Measurements from ENCODE around the gene STPG2. TPM values are rescaled to one million over a fixed set of nuclear protein-coding genes. Genes with fewer than 3 reads are reported as not detected.

STPG2 gene
- total RNA-seq, 3 donors from 2014 or later (not counting 1 experiment from before 2014, with no cell fraction given), result 0.23 TPM; not detected in 2

DNA sequence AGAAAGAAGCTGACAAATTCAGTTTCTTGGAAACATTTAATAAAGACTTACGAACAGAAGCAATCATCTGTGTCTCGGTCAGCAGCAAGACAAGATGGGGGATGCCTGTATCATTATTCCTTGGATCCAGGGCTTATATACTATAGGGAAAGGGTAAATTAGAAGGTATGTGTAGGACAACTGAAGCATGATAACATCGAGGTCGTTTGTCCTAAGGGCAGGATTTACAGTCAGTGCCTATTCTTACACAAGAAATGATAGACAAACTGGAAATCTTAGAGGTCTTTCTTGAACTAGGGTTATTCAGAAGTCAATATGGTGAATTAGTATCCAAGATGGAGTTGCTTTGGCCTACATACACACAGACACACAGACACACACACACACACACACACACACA lies 553.0 kb downstream of the STPG2 start:
- Mint-ChIP-seq H3K9me3 (peaks cover 15 to 18% of the 10 kb centered on the region in 2 donors), H3K4me1 (no peaks in the 10 kb centered on the region), H3K36me3 (peaks cover 15% of the 10 kb centered on the region), H3K4me3 (no peak overlapping the region), H3K27me3 (ENCODE audit: low read depth in 2 of 2) (no peaks in the 10 kb centered on the region), H3K27ac (no peak overlapping the region)
- 94% methylated on average over 4 of the region's 4 CpGs for WGBS (ENCODE audit: insufficient coverage)
- H3K4me3 ChIP-seq (ENCODE audit: low read length), result no peak overlapping the region
- H3K27me3 ChIP-seq (ENCODE audit: control insufficient read depth, insufficient read depth, low read length), result no peaks in the 10 kb centered on the region
- DNase-seq (no peak), ATAC-seq (no peak)
- TF ChIP-seq, protein P1, sequence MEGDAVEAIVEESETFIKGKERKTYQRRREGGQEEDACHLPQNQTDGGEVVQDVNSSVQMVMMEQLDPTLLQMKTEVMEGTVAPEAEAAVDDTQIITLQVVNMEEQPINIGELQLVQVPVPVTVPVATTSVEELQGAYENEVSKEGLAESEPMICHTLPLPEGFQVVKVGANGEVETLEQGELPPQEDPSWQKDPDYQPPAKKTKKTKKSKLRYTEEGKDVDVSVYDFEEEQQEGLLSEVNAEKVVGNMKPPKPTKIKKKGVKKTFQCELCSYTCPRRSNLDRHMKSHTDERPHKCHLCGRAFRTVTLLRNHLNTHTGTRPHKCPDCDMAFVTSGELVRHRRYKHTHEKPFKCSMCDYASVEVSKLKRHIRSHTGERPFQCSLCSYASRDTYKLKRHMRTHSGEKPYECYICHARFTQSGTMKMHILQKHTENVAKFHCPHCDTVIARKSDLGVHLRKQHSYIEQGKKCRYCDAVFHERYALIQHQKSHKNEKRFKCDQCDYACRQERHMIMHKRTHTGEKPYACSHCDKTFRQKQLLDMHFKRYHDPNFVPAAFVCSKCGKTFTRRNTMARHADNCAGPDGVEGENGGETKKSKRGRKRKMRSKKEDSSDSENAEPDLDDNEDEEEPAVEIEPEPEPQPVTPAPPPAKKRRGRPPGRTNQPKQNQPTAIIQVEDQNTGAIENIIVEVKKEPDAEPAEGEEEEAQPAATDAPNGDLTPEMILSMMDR (IDR thresholded peaks at IDR 0.05), result no peak
- no peak overlapping the region for H3K27ac ChIP-seq (ENCODE audit: low read length)
- no peaks in the 10 kb centered on the region for H3K36me3 ChIP-seq (ENCODE audit: control insufficient read depth, insufficient read depth, low read length)
- H3K4me1 ChIP-seq (ENCODE audit: control insufficient read depth, insufficient read depth, low read length), result no peaks in the 10 kb centered on the region
- H3K9me3 ChIP-seq (ENCODE audit: control insufficient read depth, insufficient read depth, low read length), result peaks cover 16% of the 10 kb centered on the region
- intact Hi-C loops (cut with micrococcal nuclease), result no loop called here

DNA sequence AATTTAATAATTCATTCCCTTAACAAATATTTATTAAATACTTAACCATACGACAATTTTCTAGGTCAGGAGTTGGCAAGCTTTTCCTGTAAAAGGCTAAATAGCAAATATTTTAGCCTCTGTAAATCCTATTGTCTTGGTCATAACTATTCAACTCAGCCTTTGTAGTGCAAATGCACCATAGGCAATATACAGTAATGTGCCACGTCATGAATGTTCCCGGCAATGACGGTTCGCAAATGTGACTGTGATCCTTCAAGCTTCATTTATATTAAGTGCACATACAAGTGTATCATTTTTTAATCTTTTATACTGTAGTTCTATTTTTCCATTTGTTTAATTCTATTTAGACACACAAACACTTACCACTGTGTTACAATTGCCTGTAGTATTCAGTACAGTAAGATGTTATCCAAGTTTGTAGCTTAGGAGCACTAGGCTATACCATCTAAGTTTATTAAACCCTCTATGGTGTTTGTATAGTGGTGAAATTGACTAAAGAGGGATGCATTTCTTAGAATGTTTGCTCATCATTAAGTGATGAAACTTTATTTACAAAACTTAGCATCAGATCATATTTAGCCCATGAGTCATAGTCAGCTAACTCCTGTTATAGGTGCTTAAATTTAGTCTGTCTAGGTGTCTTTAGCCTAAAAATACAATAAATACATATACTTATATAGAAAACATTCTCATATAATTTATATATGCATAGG lies 553.6 kb downstream of the STPG2 start:
- Histone ChIP-seq H3K4me1 (ENCODE audit: control insufficient read depth, insufficient read depth, low read length) (no peaks in the 10 kb centered on the region), H3K27ac (ENCODE audit: low read length) (no peak overlapping the region), H3K27me3 (ENCODE audit: control insufficient read depth, insufficient read depth, low read length) (no peaks in the 10 kb centered on the region), H3K36me3 (ENCODE audit: control insufficient read depth, insufficient read depth, low read length) (no peaks in the 10 kb centered on the region), H3K4me3 (ENCODE audit: low read length) (no peak overlapping the region), H3K9me3 (ENCODE audit: control insufficient read depth, insufficient read depth, low read length) (peaks cover 16% of the 10 kb centered on the region)
- Mint-ChIP-seq H3K36me3 (peaks cover 15% of the 10 kb centered on the region), H3K27ac (no peak overlapping the region), H3K4me3 (no peak overlapping the region), H3K9me3 (peaks cover 15 to 18% of the 10 kb centered on the region in 2 donors), H3K4me1 (no peaks in the 10 kb centered on the region), H3K27me3 (ENCODE audit: low read depth in 2 of 2) (no peaks in the 10 kb centered on the region)
- TF ChIP-seq, protein P1 (IDR thresholded peaks at IDR 0.05), result no peak
- DNase-seq, result no peak
- WGBS (ENCODE audit: insufficient coverage), result 96% methylated on average over 5 of the region's 5 CpGs
- no peak for ATAC-seq
- intact Hi-C loops (cut with micrococcal nuclease), result no loop called here

DNA sequence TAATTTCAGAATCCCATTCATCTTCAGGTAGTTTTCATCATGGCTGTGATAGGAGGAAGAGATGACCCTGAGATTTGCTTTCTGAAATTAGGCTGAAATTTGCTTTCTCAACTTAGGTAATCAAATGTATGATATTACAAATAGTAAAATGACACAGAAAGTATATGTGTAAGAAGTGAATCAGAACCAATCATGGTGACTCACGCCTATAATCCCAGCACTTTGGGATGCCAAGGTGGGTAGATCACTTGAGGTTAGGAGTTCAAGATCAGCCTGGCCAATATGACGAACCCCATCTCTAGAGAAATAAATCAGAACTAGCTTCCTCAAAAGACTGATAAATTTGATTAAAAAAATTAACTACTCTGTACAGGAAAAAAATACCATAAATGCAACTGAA lies 555.4 kb downstream of the STPG2 start:
- Mint-ChIP-seq H3K9me3 (peaks cover 13 to 15% of the 10 kb centered on the region in 2 donors), H3K4me1 (no peaks in the 10 kb centered on the region), H3K27ac (no peak overlapping the region), H3K4me3 (no peak overlapping the region), H3K36me3 (peaks cover 6% of the 10 kb centered on the region), H3K27me3 (ENCODE audit: low read depth in 2 of 2) (no peaks in the 10 kb centered on the region)
- TF ChIP-seq, protein P1 (IDR thresholded peaks at IDR 0.05), result no peak
- no peaks in the 10 kb centered on the region for H3K36me3 ChIP-seq (ENCODE audit: control insufficient read depth, insufficient read depth, low read length)
- H3K27me3 ChIP-seq (ENCODE audit: control insufficient read depth, insufficient read depth, low read length), result no peaks in the 10 kb centered on the region
- 85% methylated on average over 1 of the region's 2 CpGs for WGBS (ENCODE audit: insufficient coverage)
- DNase-seq, result no peak
- H3K4me3 ChIP-seq (ENCODE audit: low read length), result no peak overlapping the region
- H3K27ac ChIP-seq (ENCODE audit: low read length), result no peak overlapping the region
- no peak for ATAC-seq
- intact Hi-C loops (cut with micrococcal nuclease), result no loop called here
- H3K4me1 ChIP-seq (ENCODE audit: control insufficient read depth, insufficient read depth, low read length), result no peaks in the 10 kb centered on the region
- peaks cover 6% of the 10 kb centered on the region for H3K9me3 ChIP-seq (ENCODE audit: control insufficient read depth, insufficient read depth, low read length)

DNA sequence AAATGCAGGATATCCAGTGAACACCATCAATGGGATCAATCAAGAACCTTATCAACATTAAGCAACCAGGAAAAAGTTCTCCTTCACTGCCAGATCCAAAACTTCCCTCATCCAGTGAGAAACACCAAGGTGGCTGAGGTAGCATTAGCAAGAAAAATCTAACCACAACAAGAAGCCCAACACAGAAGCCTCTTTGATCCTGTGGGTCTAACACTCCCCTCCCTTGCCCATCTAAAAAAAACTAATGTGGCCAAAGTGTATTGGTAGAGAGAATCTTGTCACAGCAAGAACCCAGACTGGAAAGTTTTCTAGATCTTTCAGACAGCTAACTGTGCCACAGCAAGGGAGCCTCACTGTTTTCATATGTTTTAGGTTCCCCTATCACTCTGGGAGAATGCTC lies 558.0 kb downstream of the STPG2 start:
- H3K9me3 ChIP-seq (ENCODE audit: control insufficient read depth, insufficient read depth, low read length), result no peaks in the 10 kb centered on the region
- ATAC-seq (no peak), DNase-seq (no peak)
- peaks cover 6% of the 10 kb centered on the region for H3K36me3 Mint-ChIP-seq
- H3K4me1 ChIP-seq (ENCODE audit: control insufficient read depth, insufficient read depth, low read length), result no peaks in the 10 kb centered on the region
- no peaks in the 10 kb centered on the region for H3K36me3 ChIP-seq (ENCODE audit: control insufficient read depth, insufficient read depth, low read length)
- H3K4me1 Mint-ChIP-seq, result no peaks in the 10 kb centered on the region
- H3K9me3 Mint-ChIP-seq, result peaks cover 13 to 18% of the 10 kb centered on the region in 2 donors
- TF ChIP-seq, protein P1 (IDR thresholded peaks at IDR 0.05), result no peak
- intact Hi-C loops (cut with micrococcal nuclease), result no loop called here
- H3K4me3 Mint-ChIP-seq, result no peak overlapping the region
- no peak overlapping the region for H3K27ac ChIP-seq (ENCODE audit: low read length)
- H3K4me3 ChIP-seq (ENCODE audit: low read length), result no peak overlapping the region
- H3K27me3 ChIP-seq (ENCODE audit: control insufficient read depth, insufficient read depth, low read length), result no peaks in the 10 kb centered on the region
- no peaks in the 10 kb centered on the region for H3K27me3 Mint-ChIP-seq (ENCODE audit: low read depth in 2 of 2)
- H3K27ac Mint-ChIP-seq, result no peak overlapping the region
